Mesenchymal stem cell (in vitro differentiated cells and primary cell): ENCODE measurements around the gene STUM.

Experiments used
- DNase-seq: peaks from one replicate; pipeline ENCODE4 v3.0.0-alpha.2; 2013
- H2AFZ ChIP-seq: one replicate; pipeline ENCODE4 v1.6.1; 2013; ENCODE audit warnings: low read depth, mild to moderate bottlenecking, control low read depth, inconsistent platforms, low read length, moderate library complexity
- H2AK5ac ChIP-seq: 2 replicates; pipeline ENCODE4 v1.6.1; 2013; ENCODE audit warnings: low read length, moderate library complexity, mild to moderate bottlenecking, inconsistent platforms; ENCODE audit not compliant: severe bottlenecking
- H2BK120ac ChIP-seq: one replicate; pipeline ENCODE4 v1.6.1; 2013; ENCODE audit warnings: low read depth, mild to moderate bottlenecking, inconsistent platforms, low read length, moderate library complexity
- H2BK12ac ChIP-seq, 2 experiments: one replicate each; pipeline ENCODE4 v1.6.1; 2013; ENCODE audit warnings: inconsistent platforms in 2 of 2, low read length in 2 of 2, mild to moderate bottlenecking in 2 of 2, moderate library complexity in 2 of 2, control low read depth in 1 of 2
- H2BK15ac ChIP-seq: one replicate; pipeline ENCODE4 v1.6.1; 2013; ENCODE audit warnings: mild to moderate bottlenecking, low read depth, inconsistent platforms; ENCODE audit not compliant: poor library complexity, severe bottlenecking
- H2BK5ac ChIP-seq: 2 replicates; pipeline ENCODE4 v1.6.1; 2013; ENCODE audit warnings: low read depth, mild to moderate bottlenecking, low read length, control low read depth, inconsistent platforms; ENCODE audit not compliant: poor library complexity, severe bottlenecking
- H3K14ac ChIP-seq, 2 experiments: one replicate each; pipeline ENCODE4 v1.6.1; 2013; ENCODE audit warnings: inconsistent platforms in 2 of 2, low read length in 2 of 2, control low read depth in 1 of 2, mild to moderate bottlenecking in 1 of 2, moderate library complexity in 1 of 2
- H3K18ac ChIP-seq, 2 experiments: one replicate each; pipeline ENCODE4 v1.6.1; 2013; ENCODE audit warnings: inconsistent platforms in 2 of 2, low read length in 2 of 2, control low read depth in 1 of 2, low read depth in 1 of 2, mild to moderate bottlenecking in 1 of 2
- H3K23ac ChIP-seq, 2 experiments: one replicate each; pipeline ENCODE4 v1.6.1; 2013; ENCODE audit warnings: inconsistent platforms in 2 of 2, low read length in 2 of 2, mild to moderate bottlenecking in 2 of 2, moderate library complexity in 2 of 2, control low read depth in 1 of 2
- H3K27ac ChIP-seq: 2 replicates; pipeline ENCODE4 v1.5.1; 2013; ENCODE audit warnings: mild to moderate bottlenecking, moderate library complexity, low read length, control low read depth, inconsistent platforms; ENCODE audit not compliant: poor library complexity, severe bottlenecking
- H3K27me3 ChIP-seq, 2 experiments: 2 replicates each; pipeline versions ENCODE4 v1.6.1 to v1.7.0; 2013; ENCODE audit warnings: low read length in 2 of 2, mild to moderate bottlenecking in 2 of 2, moderate library complexity in 2 of 2, control low read depth in 1 of 2, inconsistent platforms in 1 of 2; ENCODE audit not compliant: control insufficient read depth in 1 of 2, insufficient read depth in 1 of 2
- H3K36me3 ChIP-seq, 2 experiments: 2 replicates each; pipeline versions ENCODE4 v1.6.1 to v1.7.0; 2013; ENCODE audit warnings: low read length in 2 of 2, control low read depth in 1 of 2, inconsistent platforms in 1 of 2, low read depth in 1 of 2, mild to moderate bottlenecking in 1 of 2; ENCODE audit not compliant: insufficient read depth in 2 of 2, control insufficient read depth in 1 of 2
- H3K4ac ChIP-seq, 2 experiments: one replicate each; pipeline ENCODE4 v1.6.1; 2013; ENCODE audit warnings: inconsistent platforms in 2 of 2, low read length in 2 of 2, mild to moderate bottlenecking in 2 of 2, moderate library complexity in 2 of 2, control low read depth in 1 of 2, low read depth in 1 of 2
- H3K4me1 ChIP-seq: 2 replicates; pipeline ENCODE4 v1.6.1; 2013; ENCODE audit warnings: low read depth, low read length, control low read depth; ENCODE audit not compliant: control insufficient read depth, insufficient read depth
- H3K4me2 ChIP-seq: 2 replicates; pipeline ENCODE4 v1.6.1; 2013; ENCODE audit warnings: low read length, mild to moderate bottlenecking, inconsistent platforms; ENCODE audit not compliant: poor library complexity, severe bottlenecking
- H3K4me3 ChIP-seq, 2 experiments: 2 replicates each; pipeline versions ENCODE4 v1.5.1 to v1.7.0; 2013; ENCODE audit warnings: low read length in 2 of 2, mild to moderate bottlenecking in 2 of 2, control low read depth in 1 of 2, low read depth in 1 of 2; ENCODE audit not compliant: insufficient read depth in 1 of 2
- H3K79me1 ChIP-seq: replicated peaks from 2 replicates; pipeline ENCODE4 v1.6.1; 2013; ENCODE audit warnings: mild to moderate bottlenecking, control low read depth, low read length, inconsistent platforms; ENCODE audit not compliant: poor library complexity, severe bottlenecking
- H3K9ac ChIP-seq: 2 replicates; pipeline ENCODE4 v1.7.0; 2013; ENCODE audit warnings: mild to moderate bottlenecking, low read length, moderate library complexity
- H3K9me3 ChIP-seq: 2 replicates; pipeline ENCODE4 v1.7.0; 2013; ENCODE audit warnings: mild to moderate bottlenecking, low read length; ENCODE audit not compliant: control insufficient read depth
- H4K8ac ChIP-seq: one replicate; pipeline ENCODE4 v1.6.1; 2013; ENCODE audit warnings: inconsistent platforms, mild to moderate bottlenecking, low read length, moderate library complexity
- H4K91ac ChIP-seq: one replicate; pipeline ENCODE4 v1.6.1; 2013; ENCODE audit warnings: mild to moderate bottlenecking, low read length, inconsistent platforms
- WGBS: methylation state at CpG from one replicate; pipeline ENCODE4 v1.1.7; 2013; ENCODE audit warnings: mixed read lengths; 5-methylcytosine and 5-hydroxymethylcytosine counted together

STUM gene

GRCh38 chr1:226534098-226534497, 14.5 kb upstream of the STUM start:
- H4K8ac ChIP-seq, result no peak overlapping the region
- H3K14ac ChIP-seq, result no peak overlapping the region
- H3K4ac ChIP-seq, result no peak overlapping the region
- DNase-seq, result no peak
- no peak overlapping the region for H3K4me3 ChIP-seq
- no peak overlapping the region for H2BK120ac ChIP-seq
- no peak overlapping the region for H3K18ac ChIP-seq
- no peak overlapping the region for H2AFZ ChIP-seq
- H3K27ac ChIP-seq, result no peak overlapping the region
- no peaks in the 10 kb centered on the region for H3K79me1 ChIP-seq
- H3K9ac ChIP-seq, result no peak overlapping the region
- H3K4me2 ChIP-seq, result no peak overlapping the region
- H3K36me3 ChIP-seq, result no peaks in the 10 kb centered on the region
- no peak overlapping the region for H3K23ac ChIP-seq
- no peak overlapping the region for H2BK5ac ChIP-seq
- H2BK15ac ChIP-seq, result no peak overlapping the region
- H2BK12ac ChIP-seq, result no peak overlapping the region
- 85% methylated on average over 3 of the region's 3 CpGs for WGBS
- no peaks in the 10 kb centered on the region for H3K4me1 ChIP-seq
- H3K27me3 ChIP-seq, result peaks cover 32 to 36% of the 10 kb centered on the region in 2 experiments
- no peak overlapping the region for H2AK5ac ChIP-seq
- H3K9me3 ChIP-seq, result no peaks in the 10 kb centered on the region
- no peak overlapping the region for H4K91ac ChIP-seq

- no peak overlapping the region for H3K9ac ChIP-seq
- no peak overlapping the region for H4K8ac ChIP-seq
- H2AK5ac ChIP-seq, result no peak overlapping the region
- no peak overlapping the region for H3K23ac ChIP-seq
- no peak overlapping the region for H2BK120ac ChIP-seq
- H3K27ac ChIP-seq, result no peak overlapping the region
- H3K79me1 ChIP-seq, result no peaks in the 10 kb centered on the region
- no peak overlapping the region for H4K91ac ChIP-seq
- H3K18ac ChIP-seq, result no peak overlapping the region
- no peak overlapping the region for H3K4ac ChIP-seq
- no peak overlapping the region for H3K4me2 ChIP-seq
- no peaks in the 10 kb centered on the region for H3K9me3 ChIP-seq
- no peak overlapping the region for H3K4me3 ChIP-seq
- no peak overlapping the region for H2BK12ac ChIP-seq
- 75% methylated on average over 1 of the region's 2 CpGs for WGBS
- no peaks in the 10 kb centered on the region for H3K4me1 ChIP-seq
- no peak overlapping the region for H2BK15ac ChIP-seq
- H3K27me3 ChIP-seq, result peaks cover 28 to 36% of the 10 kb centered on the region in 2 experiments
- H2BK5ac ChIP-seq, result no peak overlapping the region
- no peak overlapping the region for H2AFZ ChIP-seq
- DNase-seq, result no peak
- no peaks in the 10 kb centered on the region for H3K36me3 ChIP-seq
- no peak overlapping the region for H3K14ac ChIP-seq
Observed at GRCh38 chr1:226534645-226535044, 13.9 kb upstream of the STUM start.

DNA sequence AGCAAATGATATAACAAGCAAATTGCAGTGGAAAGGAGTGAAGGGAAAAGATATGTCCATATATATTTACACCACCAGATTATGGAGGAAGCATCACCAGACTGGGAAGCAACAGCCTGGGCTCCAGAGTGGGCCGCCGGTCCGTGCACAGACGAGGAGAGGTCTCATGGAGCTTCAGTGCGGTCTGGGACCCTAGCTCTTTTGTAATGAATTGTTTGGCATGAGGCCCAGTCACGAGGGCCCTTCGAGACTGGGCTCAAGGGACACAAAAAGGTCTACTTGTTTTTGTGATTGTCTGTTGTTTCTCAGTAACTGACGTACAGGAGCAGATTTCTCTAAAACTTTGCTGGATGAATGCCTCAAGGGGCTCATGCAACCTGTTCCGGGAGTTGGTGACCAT, 12.9 kb upstream of the STUM start:
- H3K23ac ChIP-seq, result no peak overlapping the region
- H4K91ac ChIP-seq, result no peak overlapping the region
- H2BK5ac ChIP-seq, result no peak overlapping the region
- DNase-seq, result no peak
- no peak overlapping the region for H3K4me3 ChIP-seq
- H3K9ac ChIP-seq, result no peak overlapping the region
- H3K27me3 ChIP-seq, result peaks cover 28% of the 10 kb centered on the region in 2 experiments
- no peak overlapping the region for H3K14ac ChIP-seq
- H3K9me3 ChIP-seq, result no peaks in the 10 kb centered on the region
- H4K8ac ChIP-seq, result no peak overlapping the region
- no peaks in the 10 kb centered on the region for H3K36me3 ChIP-seq
- no peak overlapping the region for H3K4me2 ChIP-seq
- no peak overlapping the region for H3K18ac ChIP-seq
- no peak overlapping the region for H3K27ac ChIP-seq
- H2AK5ac ChIP-seq, result no peak overlapping the region
- H3K4me1 ChIP-seq, result no peaks in the 10 kb centered on the region
- no peaks in the 10 kb centered on the region for H3K79me1 ChIP-seq
- no peak overlapping the region for H2BK15ac ChIP-seq
- H2AFZ ChIP-seq, result no peak overlapping the region
- no peak overlapping the region for H2BK12ac ChIP-seq
- H3K4ac ChIP-seq, result no peak overlapping the region
- H2BK120ac ChIP-seq, result no peak overlapping the region
- 86% methylated on average over 8 of the region's 9 CpGs for WGBS

GRCh38 chr1:226541231-226541630, 7.3 kb upstream of the STUM start:
- H3K4me3 ChIP-seq, result no peak overlapping the region
- H2BK12ac ChIP-seq, result no peak overlapping the region
- peaks cover 2% of the 10 kb centered on the region for H3K4me1 ChIP-seq
- H2BK120ac ChIP-seq, result no peak overlapping the region
- no peak overlapping the region for H4K91ac ChIP-seq
- 77% methylated on average over 3 of the region's 4 CpGs for WGBS
- H3K36me3 ChIP-seq, result no peaks in the 10 kb centered on the region
- H3K9ac ChIP-seq, result no peak overlapping the region
- H2BK5ac ChIP-seq, result no peak overlapping the region
- no peak overlapping the region for H2AK5ac ChIP-seq
- H3K4ac ChIP-seq, result no peak overlapping the region
- no peak overlapping the region for H3K4me2 ChIP-seq
- DNase-seq, result no peak
- no peak overlapping the region for H4K8ac ChIP-seq
- H3K23ac ChIP-seq, result no peak overlapping the region
- no peak overlapping the region for H2AFZ ChIP-seq
- no peaks in the 10 kb centered on the region for H3K79me1 ChIP-seq
- peaks cover 4 to 20% of the 10 kb centered on the region in 2 experiments for H3K27me3 ChIP-seq
- no peak overlapping the region for H3K27ac ChIP-seq
- H3K14ac ChIP-seq, result no peak overlapping the region
- no peak overlapping the region for H2BK15ac ChIP-seq
- no peaks in the 10 kb centered on the region for H3K9me3 ChIP-seq
- no peak overlapping the region for H3K18ac ChIP-seq
